WERI-Rb-1 (cell line): ENCODE measurements around the gene STX12.

Experiments
- DNase-seq: peaks from one replicate; pipeline ENCODE4 v3.0.0-alpha.2; 2020
- H3K27ac ChIP-seq: fragments of 250-450 bp; sonication (Bioruptor Pico); 2 replicates; pipeline ENCODE4 v1.5.1; 2020; ENCODE audit warnings: mild to moderate bottlenecking, moderate library complexity
- H3K27me3 ChIP-seq: fragments of 250-450 bp; sonication (Bioruptor Pico); 2 replicates; pipeline ENCODE4 v1.5.1; 2021; ENCODE audit warnings: mild to moderate bottlenecking, low read depth, moderate library complexity; ENCODE audit not compliant: insufficient read depth, severe bottlenecking
- H3K36me3 ChIP-seq: fragments of 250-450 bp; sonication (Bioruptor Pico); 2 replicates; pipeline ENCODE4 v1.5.1; 2020; ENCODE audit warnings: mild to moderate bottlenecking, moderate library complexity
- H3K4me3 ChIP-seq: 2 replicates; pipeline ENCODE4 v1.5.1; 2011; ENCODE audit warnings: low read depth, mild to moderate bottlenecking, control low read depth, low read length
- H3K9me3 ChIP-seq: fragments of 250-450 bp; sonication (Bioruptor Pico); 2 replicates; pipeline ENCODE4 v1.5.1; 2021; ENCODE audit warnings: mild to moderate bottlenecking, moderate library complexity; ENCODE audit not compliant: severe bottlenecking
- CTCF ChIP-seq: IDR thresholded peaks from 2 replicates; pipeline ENCODE4 v1.5.1; 2011; ENCODE audit warnings: low read depth, mild to moderate bottlenecking, control low read depth, inconsistent platforms, low read length

The STX12 gene

GRCh38 chr1:27755865-27756264 lies 17.2 kb upstream of the STX12 start:
- no peaks in the 10 kb centered on the region for H3K9me3 ChIP-seq
- no peak for DNase-seq
- no peak for TF ChIP-seq CTCF
- no peaks in the 10 kb centered on the region for H3K27me3 ChIP-seq
- peaks cover 13% of the 10 kb centered on the region for H3K36me3 ChIP-seq
- no peak overlapping the region for H3K4me3 ChIP-seq
- no peak overlapping the region for H3K27ac ChIP-seq

- H3K4me3 ChIP-seq, result no peak overlapping the region
- no peaks in the 10 kb centered on the region for H3K27me3 ChIP-seq
- TF ChIP-seq CTCF, result no peak
- no peaks in the 10 kb centered on the region for H3K9me3 ChIP-seq
- DNase-seq, result no peak
- H3K36me3 ChIP-seq, result peaks cover 4% of the 10 kb centered on the region
- no peak overlapping the region for H3K27ac ChIP-seq
Measured at GRCh38 chr1:27759236-27759635, 13.8 kb upstream of the STX12 start.

GRCh38 chr1:27760426-27760825 lies 12.6 kb upstream of the STX12 start:
- peak; percentile 18 for DNase-seq
- peaks cover 4% of the 10 kb centered on the region for H3K36me3 ChIP-seq
- no peak overlapping the region for H3K27ac ChIP-seq
- H3K27me3 ChIP-seq, result no peaks in the 10 kb centered on the region
- peak; percentile 43 for TF ChIP-seq CTCF
- no peaks in the 10 kb centered on the region for H3K9me3 ChIP-seq
- no peak overlapping the region for H3K4me3 ChIP-seq

GRCh38 chr1:27762033-27762432 lies 11.0 kb upstream of the STX12 start:
- no peak for DNase-seq
- no peaks in the 10 kb centered on the region for H3K27me3 ChIP-seq
- no peak for TF ChIP-seq CTCF

GRCh38 chr1:27763358-27763757 lies 9.7 kb upstream of the STX12 start:
- no peaks in the 10 kb centered on the region for H3K9me3 ChIP-seq
- H3K27me3 ChIP-seq, result no peaks in the 10 kb centered on the region
- no peaks in the 10 kb centered on the region; the same call in 1 of the 2 replicates for H3K36me3 ChIP-seq
- DNase-seq, result no peak
- no peak for TF ChIP-seq CTCF
- no peak overlapping the region for H3K27ac ChIP-seq
- H3K4me3 ChIP-seq, result no peak overlapping the region

More at GRCh38 chr1:27762033-27762432, 11.0 kb upstream of the STX12 start:
- H3K27ac ChIP-seq, result no peak overlapping the region
- H3K36me3 ChIP-seq, result no peaks in the 10 kb centered on the region; the same call in 1 of the 2 replicates
- H3K4me3 ChIP-seq, result no peak overlapping the region
- no peaks in the 10 kb centered on the region for H3K9me3 ChIP-seq

GRCh38 chr1:27770293-27770830 lies 2.7 kb upstream of the STX12 start:
- Histone ChIP-seq H3K27ac (no peak overlapping the region), H3K4me3 (no peak overlapping the region), H3K36me3 (no peaks in the 10 kb centered on the region), H3K27me3 (no peaks in the 10 kb centered on the region), H3K9me3 (no peaks in the 10 kb centered on the region)
- TF ChIP-seq CTCF, result no peak
- no peak for DNase-seq
